C4-2B (cell line): ENCODE results near the gene TDRD9.

Experiments
- H3K27ac ChIP-seq: fragments of 450-650 bp; 2 replicates; pipeline ENCODE4 v1.5.1; 2017
- CTCF ChIP-seq: fragments of 450-650 bp; conservative IDR thresholded peaks from 2 replicates; pipeline ENCODE4 v1.5.1; 2017; ENCODE audit warnings: mild to moderate bottlenecking
- ZFX ChIP-seq: fragments of 450-650 bp; IDR thresholded peaks from 2 replicates; pipeline ENCODE4 v1.6.1; 2017

The TDRD9 gene, protein sequence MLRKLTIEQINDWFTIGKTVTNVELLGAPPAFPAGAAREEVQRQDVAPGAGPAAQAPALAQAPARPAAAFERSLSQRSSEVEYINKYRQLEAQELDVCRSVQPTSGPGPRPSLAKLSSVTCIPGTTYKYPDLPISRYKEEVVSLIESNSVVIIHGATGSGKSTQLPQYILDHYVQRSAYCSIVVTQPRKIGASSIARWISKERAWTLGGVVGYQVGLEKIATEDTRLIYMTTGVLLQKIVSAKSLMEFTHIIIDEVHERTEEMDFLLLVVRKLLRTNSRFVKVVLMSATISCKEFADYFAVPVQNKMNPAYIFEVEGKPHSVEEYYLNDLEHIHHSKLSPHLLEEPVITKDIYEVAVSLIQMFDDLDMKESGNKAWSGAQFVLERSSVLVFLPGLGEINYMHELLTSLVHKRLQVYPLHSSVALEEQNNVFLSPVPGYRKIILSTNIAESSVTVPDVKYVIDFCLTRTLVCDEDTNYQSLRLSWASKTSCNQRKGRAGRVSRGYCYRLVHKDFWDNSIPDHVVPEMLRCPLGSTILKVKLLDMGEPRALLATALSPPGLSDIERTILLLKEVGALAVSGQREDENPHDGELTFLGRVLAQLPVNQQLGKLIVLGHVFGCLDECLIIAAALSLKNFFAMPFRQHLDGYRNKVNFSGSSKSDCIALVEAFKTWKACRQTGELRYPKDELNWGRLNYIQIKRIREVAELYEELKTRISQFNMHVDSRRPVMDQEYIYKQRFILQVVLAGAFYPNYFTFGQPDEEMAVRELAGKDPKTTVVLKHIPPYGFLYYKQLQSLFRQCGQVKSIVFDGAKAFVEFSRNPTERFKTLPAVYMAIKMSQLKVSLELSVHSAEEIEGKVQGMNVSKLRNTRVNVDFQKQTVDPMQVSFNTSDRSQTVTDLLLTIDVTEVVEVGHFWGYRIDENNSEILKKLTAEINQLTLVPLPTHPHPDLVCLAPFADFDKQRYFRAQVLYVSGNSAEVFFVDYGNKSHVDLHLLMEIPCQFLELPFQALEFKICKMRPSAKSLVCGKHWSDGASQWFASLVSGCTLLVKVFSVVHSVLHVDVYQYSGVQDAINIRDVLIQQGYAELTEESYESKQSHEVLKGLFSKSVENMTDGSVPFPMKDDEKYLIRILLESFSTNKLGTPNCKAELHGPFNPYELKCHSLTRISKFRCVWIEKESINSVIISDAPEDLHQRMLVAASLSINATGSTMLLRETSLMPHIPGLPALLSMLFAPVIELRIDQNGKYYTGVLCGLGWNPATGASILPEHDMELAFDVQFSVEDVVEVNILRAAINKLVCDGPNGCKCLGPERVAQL (N-terminal part only)

DNA sequence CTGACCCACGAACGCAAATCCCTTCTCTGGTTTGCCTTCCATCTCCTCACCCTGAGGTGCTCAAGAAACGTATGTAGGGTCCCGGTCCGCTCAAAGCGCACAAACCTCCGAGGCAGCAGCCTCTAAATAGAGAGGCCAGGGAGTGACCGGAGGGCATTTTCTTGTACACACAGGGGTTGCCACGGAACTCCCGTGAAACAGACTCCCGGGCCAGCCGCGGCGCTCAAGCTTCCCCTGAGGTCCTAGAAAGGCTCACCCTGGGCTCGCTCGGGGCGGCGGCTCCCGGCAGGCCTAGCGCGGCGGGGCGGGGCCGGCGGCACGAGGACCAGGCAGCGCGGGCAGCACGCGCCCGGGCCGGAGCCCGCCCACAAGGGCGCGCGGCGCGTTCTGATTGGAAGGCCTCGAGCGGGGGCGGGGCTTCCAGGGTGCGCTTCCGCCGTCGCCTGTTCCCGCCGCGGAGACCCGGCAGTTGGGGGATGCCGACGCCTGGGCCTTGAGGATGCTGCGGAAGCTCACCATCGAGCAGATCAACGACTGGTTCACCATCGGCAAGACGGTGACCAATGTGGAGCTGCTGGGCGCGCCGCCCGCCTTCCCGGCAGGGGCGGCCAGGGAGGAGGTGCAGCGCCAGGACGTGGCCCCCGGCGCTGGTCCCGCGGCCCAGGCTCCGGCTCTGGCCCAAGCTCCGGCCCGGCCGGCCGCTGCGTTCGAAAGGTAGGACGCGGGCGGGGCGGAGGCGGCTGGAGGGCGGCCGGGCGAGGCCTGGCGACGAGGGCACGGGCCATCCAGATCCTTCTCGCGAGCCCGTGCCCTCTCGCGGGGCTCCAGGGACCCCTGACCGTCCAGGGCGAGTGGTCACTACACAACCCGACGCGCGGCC is at the start of gene TDRD9:
TSS of gene TDRD9 (plus strand) at position 446 of the 880 bp plus-strand sequence. CDS start at position 500, 54 bp downstream.
- TF ChIP-seq CTCF = no peak
- no peak for TF ChIP-seq ZFX
- H3K27ac ChIP-seq = no peak within 1 kb of the TSS

DNA sequence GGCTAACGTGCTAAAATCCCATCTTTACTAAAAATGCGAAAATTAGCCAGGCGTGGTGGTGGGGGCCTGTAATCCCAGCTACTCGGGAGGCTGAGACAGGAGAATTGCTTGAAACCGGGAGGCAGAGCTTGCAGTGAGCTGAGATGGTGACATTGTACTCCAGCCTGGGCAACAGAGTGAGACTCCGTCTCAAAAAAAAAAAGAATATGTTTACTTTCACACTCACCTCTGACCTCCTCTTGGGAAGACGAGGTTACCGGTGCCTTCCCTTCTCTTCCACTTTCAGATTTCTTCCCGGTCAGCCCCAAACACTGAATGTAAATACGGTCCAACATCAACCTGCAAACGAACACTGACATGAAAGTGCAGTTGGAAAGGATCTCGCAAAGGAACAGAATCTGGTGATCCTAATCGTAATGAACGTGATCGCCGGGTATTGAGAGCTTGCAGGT is 49.1 kb upstream of the TDRD9 start:
- H3K27ac ChIP-seq = peak overlapping the region; percentile 80
- TF ChIP-seq CTCF (no peak), ZFX (no peak)

- peak overlapping the region; percentile 80 for H3K27ac ChIP-seq
- TF ChIP-seq ZFX (no peak), CTCF (no peak)
Observed at GRCh38 chr14:103879570-103880347, 48.5 kb upstream of the TDRD9 start.

DNA sequence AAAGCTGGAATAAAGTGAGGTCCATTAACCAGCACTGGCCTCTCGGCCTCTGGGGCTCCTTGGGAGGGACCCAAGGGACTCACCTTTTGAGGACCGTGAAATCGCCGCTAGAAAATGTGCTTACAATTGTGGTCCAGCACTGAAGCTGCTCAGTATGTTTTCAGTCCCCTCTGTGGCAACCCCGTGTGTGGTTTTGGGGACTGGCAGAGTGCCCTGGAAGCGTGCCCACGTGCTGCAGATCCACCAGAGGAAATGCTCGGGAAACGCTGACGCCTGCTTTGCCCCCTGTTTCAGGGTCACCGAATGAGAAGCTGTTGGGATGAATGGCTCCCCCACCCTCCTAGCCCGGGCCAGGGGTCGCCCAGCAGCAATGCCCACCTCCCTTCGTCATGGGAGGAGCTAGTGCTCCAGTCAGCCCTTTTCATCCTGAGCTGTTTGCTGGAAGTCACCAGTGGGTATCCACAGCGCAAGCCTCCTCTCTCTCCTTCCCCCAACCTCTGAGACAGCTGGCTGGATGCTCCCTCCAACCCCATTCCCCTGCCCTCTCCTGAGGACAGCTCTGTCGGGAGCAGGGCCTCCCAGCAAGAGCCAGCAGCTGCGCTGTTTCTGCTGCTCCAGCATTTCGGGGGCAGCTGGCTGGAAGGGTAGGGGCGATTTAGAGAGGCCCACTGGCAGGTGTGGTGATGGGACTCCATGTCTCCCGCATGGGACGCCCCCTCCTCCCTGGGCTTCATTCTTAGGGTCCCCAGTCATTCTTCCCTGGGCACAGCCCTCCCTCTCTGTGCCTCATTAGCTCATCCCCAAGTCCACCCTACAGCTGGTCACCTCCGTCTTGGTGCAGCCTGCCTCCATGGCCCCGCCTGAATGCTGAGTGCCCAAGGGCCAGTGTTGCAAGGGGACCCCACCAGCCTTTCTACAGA is 47.6 kb upstream of the TDRD9 start:
- H3K27ac ChIP-seq = peak overlapping the region; percentile 80
- TF ChIP-seq CTCF (no peak), ZFX (no peak)

DNA sequence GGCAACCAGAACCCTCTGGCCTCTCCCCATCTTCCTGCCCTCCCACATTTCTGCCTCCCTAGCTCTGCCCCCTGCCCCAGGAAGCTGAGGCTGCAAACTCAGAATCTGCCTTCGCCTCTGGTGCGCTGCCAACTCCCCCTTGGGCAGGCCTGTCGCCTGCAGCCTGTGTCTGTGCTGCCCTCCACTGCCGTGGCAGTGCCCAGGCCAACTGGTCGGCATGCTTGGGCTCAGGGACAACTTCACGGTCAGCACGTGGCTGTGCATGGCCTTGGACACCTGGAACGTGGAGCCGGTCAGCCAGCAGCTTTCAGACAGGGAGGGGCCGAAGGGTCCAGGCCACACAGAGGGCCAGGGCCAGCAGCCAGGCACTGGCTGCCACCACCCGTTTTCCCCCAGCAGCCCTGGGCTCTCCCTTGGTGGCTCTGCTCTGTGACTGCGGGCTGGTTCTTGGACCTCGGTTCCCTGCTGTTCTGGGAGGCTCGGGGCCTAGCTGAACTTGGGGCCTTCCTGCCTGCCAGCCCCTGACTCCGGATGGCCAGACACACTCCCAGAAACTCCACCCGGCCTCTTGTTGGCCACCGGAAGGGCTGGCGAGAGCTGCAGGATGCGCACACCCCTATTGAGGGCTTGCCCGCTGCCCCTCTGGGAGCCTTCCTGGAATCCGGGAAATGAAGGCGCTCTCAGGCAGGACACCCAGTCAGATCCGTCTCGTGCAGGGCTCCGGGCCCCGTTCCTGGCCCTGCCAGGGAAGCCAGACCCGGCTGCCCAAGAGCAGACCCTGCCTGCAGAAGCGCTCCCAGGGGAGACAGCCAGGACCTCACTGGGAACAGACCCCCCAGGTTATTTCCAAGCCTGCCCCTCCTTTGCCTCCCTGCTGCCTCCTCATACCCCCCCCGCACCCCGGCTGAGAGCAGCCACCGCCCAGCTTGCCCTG is 46.7 kb upstream of the TDRD9 start:
- TF ChIP-seq CTCF = no peak
- TF ChIP-seq ZFX = no peak
- H3K27ac ChIP-seq = peak overlapping the region; percentile 80
